ENCODE measurements around the gene POPDC2.

POPDC2 gene

GRCh38 chr3:119630128-119630879, 30.1 kb downstream of the POPDC2 start:
- no peak for TF ChIP-seq YY1 (IDR thresholded peaks at IDR 0.05; ENCODE audit: low read depth)
- TF ChIP-seq TEAD4 (IDR thresholded peaks at IDR 0.05) = no peak

GRCh38 chr3:119628816-119629445, 31.5 kb downstream of the POPDC2 start:
- TF ChIP-seq TAF1 (IDR thresholded peaks at IDR 0.05; ENCODE audit: low read depth) (no peak), YY1 (IDR thresholded peaks at IDR 0.05; ENCODE audit: low read depth) (no peak), ZBTB7A (IDR thresholded peaks at IDR 0.05; ENCODE audit: low read depth) (no peak), FOXM1 (IDR thresholded peaks at IDR 0.05; ENCODE audit: borderline replicate concordance, low read depth) (no peak), CREB1 (IDR thresholded peaks at IDR 0.05; ENCODE audit: low read depth) (no peak), MAX (IDR thresholded peaks at IDR 0.05) (no peak)

- no peak for TF ChIP-seq YY1 (IDR thresholded peaks at IDR 0.05; ENCODE audit: low read depth)
- TF ChIP-seq TCF12 (IDR thresholded peaks at IDR 0.05; ENCODE audit: low read depth) = no peak
- no peak for TF ChIP-seq CEBPB (IDR thresholded peaks at IDR 0.05)
- no peak for TF ChIP-seq NFIC (IDR thresholded peaks at IDR 0.05)
- no peak for TF ChIP-seq REST (IDR thresholded peaks at IDR 0.05; ENCODE audit: low read depth)
- TF ChIP-seq RAD21 (IDR thresholded peaks at IDR 0.05; ENCODE audit: low read depth) = no peak
- no peak for TF ChIP-seq TEAD4 (IDR thresholded peaks at IDR 0.05)
- TF ChIP-seq CREB1 (IDR thresholded peaks at IDR 0.05; ENCODE audit: low read depth) = no peak
- no peak for TF ChIP-seq ZBTB7A (IDR thresholded peaks at IDR 0.05; ENCODE audit: low read depth)
These were observed 32.0 kb downstream of the POPDC2 start for GRCh38 chr3:119628390-119628789.

- TF ChIP-seq TAF1 (IDR thresholded peaks at IDR 0.05; ENCODE audit: low read depth) (no peak), EGR1 (IDR thresholded peaks at IDR 0.05) (no peak), YY1 (IDR thresholded peaks at IDR 0.05; ENCODE audit: low read depth) (no peak), NFIC (IDR thresholded peaks at IDR 0.05) (no peak), REST (IDR thresholded peaks at IDR 0.05; ENCODE audit: low read depth) (no peak), USF1 (IDR thresholded peaks at IDR 0.05) (no peak), TEAD4 (IDR thresholded peaks at IDR 0.05) (no peak)
These were observed 32.9 kb downstream of the POPDC2 start for GRCh38 chr3:119627461-119627860.

GRCh38 chr3:119626196-119626595, 34.2 kb downstream of the POPDC2 start:
- no peak for TF ChIP-seq EP300 (IDR thresholded peaks at IDR 0.05; ENCODE audit: borderline replicate concordance)
- TF ChIP-seq RAD21 (IDR thresholded peaks at IDR 0.05; ENCODE audit: low read depth) = no peak
- TF ChIP-seq YY1 (IDR thresholded peaks at IDR 0.05; ENCODE audit: low read depth) = no peak
- TF ChIP-seq FOXM1 (IDR thresholded peaks at IDR 0.05; ENCODE audit: borderline replicate concordance, low read depth) = no peak
- no peak for TF ChIP-seq NFIC (IDR thresholded peaks at IDR 0.05)
- no peak for TF ChIP-seq CREB1 (IDR thresholded peaks at IDR 0.05; ENCODE audit: low read depth)
- no peak for TF ChIP-seq TAF1 (IDR thresholded peaks at IDR 0.05; ENCODE audit: low read depth)
- TF ChIP-seq TEAD4 (IDR thresholded peaks at IDR 0.05) = no peak
- TF ChIP-seq MAX (IDR thresholded peaks at IDR 0.05) = no peak
- no peak for TF ChIP-seq TCF12 (IDR thresholded peaks at IDR 0.05; ENCODE audit: low read depth)
- no peak for TF ChIP-seq USF1 (IDR thresholded peaks at IDR 0.05)
- TF ChIP-seq ZBTB7A (IDR thresholded peaks at IDR 0.05; ENCODE audit: low read depth) = no peak
- TF ChIP-seq EGR1 (IDR thresholded peaks at IDR 0.05) = no peak
- no peak for TF ChIP-seq REST (IDR thresholded peaks at IDR 0.05; ENCODE audit: low read depth)
- no peak for TF ChIP-seq CEBPB (IDR thresholded peaks at IDR 0.05)
